Testis (tissue), 2 donors: ENCODE measurements around the gene RAD21L1.

Source experiments
- CTCF ChIP-seq, 3 experiments: fragments of 450-650 bp in 2 of 3; fragments of 200-600 bp in 1 of 3; sonication (generic) in 1 of 3; IDR thresholded peaks; one replicate each; pipeline ENCODE4 v1.5.1; 2016 to 2019; ENCODE audit warnings: antibody characterized with exemption in 3 of 3, mild to moderate bottlenecking in 2 of 3, moderate library complexity in 1 of 3
- POLR2A ChIP-seq: fragments of 450-650 bp; IDR thresholded peaks from one replicate; pipeline ENCODE4 v1.6.1; 2017; ENCODE audit warnings: antibody characterized with exemption, mild to moderate bottlenecking, moderate library complexity

- TF ChIP-seq CTCF (IDR thresholded peaks at IDR 0.05) (no peak), POLR2A (no peak)
These were observed 47.7 kb upstream of the RAD21L1 start for GRCh38 chr20:1178103-1178502.
